Measurements from ENCODE around the gene SNTB2. TPM values are rescaled to one million over a fixed set of nuclear protein-coding genes. Genes with fewer than 3 reads are reported as not detected.

The SNTB2 gene
- total RNA-seq, 1 donor: 35.5 TPM

DNA sequence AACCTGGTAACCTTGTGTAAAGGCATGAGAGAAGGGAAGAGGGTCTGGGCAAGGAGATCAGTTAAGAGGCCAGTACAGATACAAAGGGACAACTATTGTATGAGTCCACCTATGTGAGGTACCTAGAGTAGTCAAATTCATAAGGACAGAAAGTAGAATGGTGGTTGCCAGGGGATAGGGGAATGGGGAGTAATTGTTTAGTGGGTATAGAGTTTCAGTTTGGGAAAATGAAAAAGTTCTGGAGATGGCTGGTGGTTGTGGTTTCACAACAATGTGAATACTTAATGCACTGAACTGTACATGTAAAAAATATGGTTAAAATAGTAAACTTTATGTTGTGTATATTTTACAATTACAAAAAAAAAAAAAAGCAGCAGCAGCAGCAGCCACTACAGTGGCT is 49.4 kb downstream of the SNTB2 start:
- DNase-seq (ENCODE audit: insufficient read length, low spot score, missing footprints): no peak
- Histone ChIP-seq H3K27ac (ENCODE audit: low read depth, low read length) (no peak overlapping the region), H3K4me3 (ENCODE audit: insufficient read depth, low read length) (no peak overlapping the region), H3K36me3 (ENCODE audit: insufficient read depth, low read length) (peaks cover 6% of the 10 kb centered on the region), H3K9me3 (ENCODE audit: low read depth, low read length) (no peaks in the 10 kb centered on the region), H3K4me1 (ENCODE audit: insufficient read depth, low read length) (peaks cover 8% of the 10 kb centered on the region), H2AFZ (ENCODE audit: low read length) (no peak overlapping the region), H4K20me1 (ENCODE audit: insufficient read depth, low read length) (peaks cover 22% of the 10 kb centered on the region), H3K79me2 (ENCODE audit: insufficient read depth, low read length) (peaks cover 67% of the 10 kb centered on the region), H3K4me2 (ENCODE audit: insufficient read depth, low read length) (no peak overlapping the region), H3K27me3 (ENCODE audit: insufficient read depth, low read length) (no peaks in the 10 kb centered on the region)
- TF ChIP-seq, protein P1, sequence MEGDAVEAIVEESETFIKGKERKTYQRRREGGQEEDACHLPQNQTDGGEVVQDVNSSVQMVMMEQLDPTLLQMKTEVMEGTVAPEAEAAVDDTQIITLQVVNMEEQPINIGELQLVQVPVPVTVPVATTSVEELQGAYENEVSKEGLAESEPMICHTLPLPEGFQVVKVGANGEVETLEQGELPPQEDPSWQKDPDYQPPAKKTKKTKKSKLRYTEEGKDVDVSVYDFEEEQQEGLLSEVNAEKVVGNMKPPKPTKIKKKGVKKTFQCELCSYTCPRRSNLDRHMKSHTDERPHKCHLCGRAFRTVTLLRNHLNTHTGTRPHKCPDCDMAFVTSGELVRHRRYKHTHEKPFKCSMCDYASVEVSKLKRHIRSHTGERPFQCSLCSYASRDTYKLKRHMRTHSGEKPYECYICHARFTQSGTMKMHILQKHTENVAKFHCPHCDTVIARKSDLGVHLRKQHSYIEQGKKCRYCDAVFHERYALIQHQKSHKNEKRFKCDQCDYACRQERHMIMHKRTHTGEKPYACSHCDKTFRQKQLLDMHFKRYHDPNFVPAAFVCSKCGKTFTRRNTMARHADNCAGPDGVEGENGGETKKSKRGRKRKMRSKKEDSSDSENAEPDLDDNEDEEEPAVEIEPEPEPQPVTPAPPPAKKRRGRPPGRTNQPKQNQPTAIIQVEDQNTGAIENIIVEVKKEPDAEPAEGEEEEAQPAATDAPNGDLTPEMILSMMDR (IDR thresholded peaks at IDR 0.05; ENCODE audit: extremely low read depth, low read depth, low read length): no peak

DNA sequence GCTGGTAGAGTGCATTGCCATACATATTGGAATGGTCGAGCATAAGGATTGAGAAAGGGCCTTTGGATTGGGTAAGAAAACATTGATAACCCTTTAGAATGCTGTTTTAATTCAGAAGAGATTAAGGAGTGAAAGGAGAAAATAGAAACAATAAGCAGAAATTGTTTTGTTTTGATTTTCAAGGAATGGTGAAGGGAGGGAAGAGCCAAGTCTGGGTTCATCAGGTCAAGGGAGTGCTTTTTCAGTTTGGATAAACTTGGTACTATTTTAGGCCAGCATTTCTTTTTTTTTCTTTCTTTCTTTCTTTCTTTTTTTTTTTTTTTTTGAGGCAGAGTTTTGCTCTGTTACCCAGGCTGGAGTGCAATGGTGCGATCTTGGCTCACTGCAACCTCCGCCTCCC is 50.3 kb downstream of the SNTB2 start:
- Histone ChIP-seq H4K20me1 (ENCODE audit: insufficient read depth, low read length) (peaks cover 24% of the 10 kb centered on the region), H3K36me3 (ENCODE audit: insufficient read depth, low read length) (peaks cover 6% of the 10 kb centered on the region), H3K4me1 (ENCODE audit: insufficient read depth, low read length) (peaks cover 8% of the 10 kb centered on the region), H3K4me3 (ENCODE audit: insufficient read depth, low read length) (no peak overlapping the region), H3K79me2 (ENCODE audit: insufficient read depth, low read length) (peaks cover 76% of the 10 kb centered on the region), H3K4me2 (ENCODE audit: insufficient read depth, low read length) (no peak overlapping the region), H2AFZ (ENCODE audit: low read length) (no peak overlapping the region), H3K27me3 (ENCODE audit: insufficient read depth, low read length) (no peaks in the 10 kb centered on the region), H3K27ac (ENCODE audit: low read depth, low read length) (no peak overlapping the region), H3K9me3 (ENCODE audit: low read depth, low read length) (no peaks in the 10 kb centered on the region)
- TF ChIP-seq, protein P1 (IDR thresholded peaks at IDR 0.05; ENCODE audit: extremely low read depth, low read depth, low read length): no peak
- DNase-seq (ENCODE audit: insufficient read length, low spot score, missing footprints): no peak

DNA sequence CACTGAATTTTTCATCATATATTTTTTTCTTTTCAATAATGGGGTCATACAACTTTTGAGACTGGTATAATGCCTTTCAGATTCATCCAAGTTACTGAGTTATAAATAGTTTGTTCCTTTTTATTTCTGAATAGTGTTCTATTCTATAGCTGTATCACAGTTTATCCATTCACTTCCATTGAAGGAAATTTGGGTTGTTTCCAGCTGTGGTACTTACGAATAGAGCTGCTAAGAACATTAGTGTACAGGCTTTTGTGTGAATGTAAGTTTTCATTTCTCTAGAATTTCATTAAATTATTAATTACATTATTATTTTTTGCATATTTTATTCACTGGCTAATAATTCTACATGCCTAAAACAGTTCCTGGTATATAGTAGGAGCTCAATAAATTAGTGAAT is 52.9 kb downstream of the SNTB2 start:
- TF ChIP-seq, protein P1 (IDR thresholded peaks at IDR 0.05; ENCODE audit: extremely low read depth, low read depth, low read length): no peak
- no peaks in the 10 kb centered on the region for H3K27me3 ChIP-seq (ENCODE audit: insufficient read depth, low read length)
- DNase-seq (ENCODE audit: insufficient read length, low spot score, missing footprints): no peak
- H2AFZ ChIP-seq (ENCODE audit: low read length): no peak overlapping the region
- peaks cover 33% of the 10 kb centered on the region for H4K20me1 ChIP-seq (ENCODE audit: insufficient read depth, low read length)
- peaks cover 15% of the 10 kb centered on the region for H3K4me1 ChIP-seq (ENCODE audit: insufficient read depth, low read length)
- no peak overlapping the region for H3K27ac ChIP-seq (ENCODE audit: low read depth, low read length)
- H3K9me3 ChIP-seq (ENCODE audit: low read depth, low read length): no peaks in the 10 kb centered on the region
- no peak overlapping the region for H3K4me3 ChIP-seq (ENCODE audit: insufficient read depth, low read length)
- H3K4me2 ChIP-seq (ENCODE audit: insufficient read depth, low read length): no peak overlapping the region
- H3K79me2 ChIP-seq (ENCODE audit: insufficient read depth, low read length): peaks cover 77% of the 10 kb centered on the region
- no peaks in the 10 kb centered on the region for H3K36me3 ChIP-seq (ENCODE audit: insufficient read depth, low read length)

DNA sequence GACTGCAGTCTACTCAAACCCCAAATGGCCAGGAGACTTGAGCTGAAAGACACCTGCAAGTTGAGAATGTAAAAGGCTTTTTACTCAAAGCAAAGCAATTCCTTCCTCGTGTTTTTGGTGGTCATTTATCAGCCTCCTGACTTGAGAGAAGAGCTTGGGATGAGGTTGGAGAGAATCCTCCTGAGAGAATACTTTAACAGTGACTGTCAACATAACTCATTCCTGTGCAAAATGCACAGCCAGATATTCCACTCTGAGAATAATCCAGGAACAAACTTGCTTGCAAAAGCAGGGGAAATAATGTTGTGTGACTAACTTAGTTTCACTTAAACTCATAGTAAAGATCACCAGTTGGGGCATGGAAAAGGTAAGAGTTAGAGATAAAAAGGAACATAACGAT is 53.4 kb downstream of the SNTB2 start:
- TF ChIP-seq, protein P1 (IDR thresholded peaks at IDR 0.05; ENCODE audit: extremely low read depth, low read depth, low read length): no peak
- Histone ChIP-seq H3K4me3 (ENCODE audit: insufficient read depth, low read length) (no peak overlapping the region), H3K79me2 (ENCODE audit: insufficient read depth, low read length) (peaks cover 77% of the 10 kb centered on the region), H3K36me3 (ENCODE audit: insufficient read depth, low read length) (peaks cover 2% of the 10 kb centered on the region), H4K20me1 (ENCODE audit: insufficient read depth, low read length) (peaks cover 30% of the 10 kb centered on the region), H3K4me2 (ENCODE audit: insufficient read depth, low read length) (peak overlapping the region; percentile 25), H3K27me3 (ENCODE audit: insufficient read depth, low read length) (no peaks in the 10 kb centered on the region), H3K27ac (ENCODE audit: low read depth, low read length) (no peak overlapping the region), H2AFZ (ENCODE audit: low read length) (no peak overlapping the region), H3K4me1 (ENCODE audit: insufficient read depth, low read length) (peaks cover 15% of the 10 kb centered on the region), H3K9me3 (ENCODE audit: low read depth, low read length) (no peaks in the 10 kb centered on the region)
- no peak for DNase-seq (ENCODE audit: insufficient read length, low spot score, missing footprints)
